Adrenal gland (tissue), 12 donors: Measurements from ENCODE around the gene GJB4. TPM values are rescaled to one million over a fixed set of nuclear protein-coding genes. Genes with fewer than 3 reads are reported as not detected.

ENCODE experiments used
- DNase-seq, 7 donors: peaks; one replicate each; pipeline ENCODE4 v3.0.0-alpha.2; 2019 to 2020
- H3K27ac ChIP-seq, 5 donors: fragments of 200-600 bp; sonication (generic) in 4 of 5; 1 replicate in 3 of 5; 2 replicates in 2 of 5; pipeline versions ENCODE4 v1.5.1 to v1.8.0; 2016 to 2020; ENCODE audit warnings: mild to moderate bottlenecking in 1 of 5
- H3K27me3 ChIP-seq: fragments of 200-600 bp; 2 replicates; pipeline ENCODE4 v1.8.0; 2021
- H3K36me3 ChIP-seq, 2 donors: fragments of 200-600 bp; replicated peaks in 1 of 2; 1 replicate in 1 of 2; 2 replicates in 1 of 2; pipeline versions ENCODE4 v1.5.1 to v1.8.0; 2018 to 2022
- H3K4me1 ChIP-seq, 2 donors: fragments of 200-600 bp; replicated peaks in 1 of 2; 1 replicate in 1 of 2; 2 replicates in 1 of 2; pipeline versions ENCODE4 v1.5.1 to v1.8.0; 2018 to 2021
- H3K4me3 ChIP-seq, 4 donors: fragments of 200-600 bp; sonication (generic) in 3 of 4; one replicate each; pipeline ENCODE4 v1.5.1; 2016 to 2018
- H3K9me3 ChIP-seq, 3 donors: fragments of 200-600 bp; sonication (generic) in 1 of 3; replicated peaks in 1 of 3; 1 replicate in 2 of 3; 2 replicates in 1 of 3; pipeline versions ENCODE4 v1.5.1 to v1.8.0; 2016 to 2021
- POLR2A ChIP-seq, 2 donors: fragments of 450-650 bp; IDR thresholded peaks; one replicate each; pipeline ENCODE4 v1.6.1; 2017; ENCODE audit warnings: antibody characterized with exemption in 2 of 2, mild to moderate bottlenecking in 2 of 2, moderate library complexity in 1 of 2
- WGBS, 4 donors: extraction: QIAGEN DNeasy Blood & Tissue Kit in 2 of 4; methylation state at CpG; one replicate each; pipeline versions ENCODE4 v1.1.5 to v1.1.7; 2013 to 2017; 5-methylcytosine and 5-hydroxymethylcytosine counted together
- intact Hi-C, 2 donors: fragments of 100-400 bp; cut with DNase I; formaldehyde crosslinking; loops; one replicate each; pipeline versions ENCODE4 v1.14.1 to v1.15.0; 2022 to 2023
- polyA plus RNA-seq, 3 donors: library from polyadenylated mRNA; stranded (reverse); fragments of 200-250 nt in 2 of 3; fragments of 350-450 nt in 1 of 3; fragmentation: Illumina TruSeq in 1 of 3; extraction: RNeasy Lipid Tissue Mini Kit (QIAGEN cat#74804) in 1 of 3; gene quantifications; one replicate each; pipeline ENCODE4 v1.2.3, GENCODE V29; 2013 to 2014
- total RNA-seq, 9 donors: library from RNA; depleted of rRNA in 4 of 9; stranded (reverse); fragments of >200 nt in 4 of 9; fragments of 120-200 nt in 1 of 9; fragmentation: NEBNext Ultra II Directional in 1 of 9; extraction: Animal tissue kit (Norgen Biotek cat#: 25700) in 1 of 9; gene quantifications; one replicate each; pipeline versions ENCODE4 v1.1.0 to v1.2.4, GENCODE V29; 2013 to 2023
- TF ChIP-seq, protein P1 (sequence below), 6 experiments: fragments of 450-650 bp in 4 of 6; fragments of 200-600 bp in 2 of 6; sonication (generic) in 1 of 6; IDR thresholded peaks; 1 replicate in 5 of 6; 2 replicates in 1 of 6; pipeline versions ENCODE4 v1.5.1 to v1.8.0; 2016 to 2021; ENCODE audit warnings: antibody characterized with exemption in 6 of 6, mild to moderate bottlenecking in 2 of 6, moderate library complexity in 1 of 6
- donor health status: healthy with polysubstance abuse.
- donor health status: Bipolar disorder and iron deficiency.
- donor health status: DM: yes; HTN: yes; CAD: no.
- donor health status: DM: no; HTN: no; CAD: no.
- donor health status: DM: no; HTN: no; CAD: no.
- donor health status: DM: yes; HTN: yes; CAD: no.

Gene GJB4
- total and polyA plus RNA-seq, 12 donors, result not detected

DNA sequence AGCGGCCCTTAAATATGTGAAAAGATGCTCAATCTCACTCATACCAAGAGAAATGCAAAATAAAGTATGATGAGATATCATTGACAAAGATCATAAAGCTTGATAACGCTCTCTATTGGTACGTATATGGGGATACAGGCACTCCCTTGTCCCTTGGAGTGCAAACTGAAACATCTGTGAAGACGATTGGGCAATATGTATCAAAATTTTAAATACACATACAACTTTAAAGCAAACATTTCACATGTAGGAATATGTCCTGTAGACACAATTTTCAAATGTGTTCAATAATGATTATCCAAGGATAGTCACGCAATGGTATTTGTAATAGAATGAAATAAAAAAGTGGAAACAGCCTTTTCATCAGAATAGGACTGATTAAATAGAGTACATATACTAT, 19.5 kb downstream of the GJB4 start:
- no peak overlapping the region for H3K4me3 ChIP-seq
- intact Hi-C loops, result no loop called here
- H3K36me3 ChIP-seq, result no peaks in the 10 kb centered on the region
- peaks cover 0 to 9% of the 10 kb centered on the region in 2 donors for H3K4me1 ChIP-seq
- TF ChIP-seq, protein P1, sequence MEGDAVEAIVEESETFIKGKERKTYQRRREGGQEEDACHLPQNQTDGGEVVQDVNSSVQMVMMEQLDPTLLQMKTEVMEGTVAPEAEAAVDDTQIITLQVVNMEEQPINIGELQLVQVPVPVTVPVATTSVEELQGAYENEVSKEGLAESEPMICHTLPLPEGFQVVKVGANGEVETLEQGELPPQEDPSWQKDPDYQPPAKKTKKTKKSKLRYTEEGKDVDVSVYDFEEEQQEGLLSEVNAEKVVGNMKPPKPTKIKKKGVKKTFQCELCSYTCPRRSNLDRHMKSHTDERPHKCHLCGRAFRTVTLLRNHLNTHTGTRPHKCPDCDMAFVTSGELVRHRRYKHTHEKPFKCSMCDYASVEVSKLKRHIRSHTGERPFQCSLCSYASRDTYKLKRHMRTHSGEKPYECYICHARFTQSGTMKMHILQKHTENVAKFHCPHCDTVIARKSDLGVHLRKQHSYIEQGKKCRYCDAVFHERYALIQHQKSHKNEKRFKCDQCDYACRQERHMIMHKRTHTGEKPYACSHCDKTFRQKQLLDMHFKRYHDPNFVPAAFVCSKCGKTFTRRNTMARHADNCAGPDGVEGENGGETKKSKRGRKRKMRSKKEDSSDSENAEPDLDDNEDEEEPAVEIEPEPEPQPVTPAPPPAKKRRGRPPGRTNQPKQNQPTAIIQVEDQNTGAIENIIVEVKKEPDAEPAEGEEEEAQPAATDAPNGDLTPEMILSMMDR (IDR thresholded peaks at IDR 0.05), result no peak
- no peak for TF ChIP-seq POLR2A (IDR thresholded peaks at IDR 0.05)
- DNase-seq, result no peak
- no peaks in the 10 kb centered on the region for H3K9me3 ChIP-seq
- H3K27ac ChIP-seq, result no peak overlapping the region
- peaks cover 21% of the 10 kb centered on the region for H3K27me3 ChIP-seq
- 84 to 94% (median 91%) methylated on average over 5 of the region's 5 CpGs for WGBS, 4 donors

DNA sequence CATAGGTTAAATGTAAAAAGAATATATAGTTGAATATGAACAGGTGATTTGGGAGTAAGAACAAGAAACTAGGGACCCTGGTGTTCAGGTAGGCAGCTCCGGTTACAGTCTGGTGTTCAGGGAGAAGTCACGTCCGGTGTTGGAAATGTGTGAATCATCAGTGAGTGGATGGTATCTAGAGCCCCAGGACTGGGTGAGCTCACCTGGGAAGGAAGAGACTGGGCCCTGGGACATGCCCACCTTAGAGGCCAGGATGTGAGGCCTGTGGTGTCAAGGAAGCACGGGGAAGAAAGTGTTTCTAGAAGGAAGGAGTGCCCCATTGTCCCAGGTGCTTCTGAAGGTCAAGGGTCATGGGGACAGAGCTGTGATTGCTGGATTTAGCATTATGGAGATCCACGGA, 20.0 kb downstream of the GJB4 start:
- DNase-seq, result no peak
- TF ChIP-seq, protein P1 (IDR thresholded peaks at IDR 0.05), result no peak
- TF ChIP-seq POLR2A (IDR thresholded peaks at IDR 0.05), result no peak
- Histone ChIP-seq H3K27ac (no peak overlapping the region), H3K4me1 (peaks cover 0 to 9% of the 10 kb centered on the region in 2 donors), H3K9me3 (no peaks in the 10 kb centered on the region), H3K27me3 (peaks cover 21% of the 10 kb centered on the region), H3K4me3 (no peak overlapping the region), H3K36me3 (no peaks in the 10 kb centered on the region)
- intact Hi-C loops, result no loop called here
- WGBS, 4 donors, result 74 to 82% (median 78%) methylated on average over 5 of the region's 5 CpGs

DNA sequence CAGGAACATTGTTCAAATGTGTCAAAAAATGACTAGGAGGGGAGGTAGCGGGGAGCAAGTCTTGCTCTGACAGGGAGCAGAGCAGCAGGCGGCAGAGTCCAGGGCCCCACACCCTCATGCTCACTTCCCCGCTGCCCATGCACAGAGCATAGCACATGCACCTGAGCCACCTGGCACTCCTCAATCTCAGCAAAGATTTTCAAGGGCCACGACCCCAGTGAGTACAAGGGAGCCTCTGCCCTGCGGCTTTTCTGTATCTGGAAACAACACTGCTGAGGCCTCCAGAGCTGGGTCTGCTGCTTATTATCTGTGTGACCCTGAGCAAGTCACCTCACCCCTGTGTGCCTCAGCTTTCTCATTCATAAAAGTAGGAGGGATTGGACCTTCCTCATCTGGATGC, 20.4 kb downstream of the GJB4 start:
- no peak for DNase-seq
- Histone ChIP-seq H3K27ac (no peak overlapping the region), H3K27me3 (peaks cover 21% of the 10 kb centered on the region), H3K4me1 (peaks cover 0 to 9% of the 10 kb centered on the region in 2 donors), H3K4me3 (no peak overlapping the region), H3K9me3 (no peaks in the 10 kb centered on the region), H3K36me3 (no peaks in the 10 kb centered on the region)
- WGBS, 4 donors, result 81 to 92% (median 87%) methylated on average over 5 of the region's 5 CpGs
- no peak for TF ChIP-seq POLR2A (IDR thresholded peaks at IDR 0.05)
- intact Hi-C loops, result no loop called here

DNA sequence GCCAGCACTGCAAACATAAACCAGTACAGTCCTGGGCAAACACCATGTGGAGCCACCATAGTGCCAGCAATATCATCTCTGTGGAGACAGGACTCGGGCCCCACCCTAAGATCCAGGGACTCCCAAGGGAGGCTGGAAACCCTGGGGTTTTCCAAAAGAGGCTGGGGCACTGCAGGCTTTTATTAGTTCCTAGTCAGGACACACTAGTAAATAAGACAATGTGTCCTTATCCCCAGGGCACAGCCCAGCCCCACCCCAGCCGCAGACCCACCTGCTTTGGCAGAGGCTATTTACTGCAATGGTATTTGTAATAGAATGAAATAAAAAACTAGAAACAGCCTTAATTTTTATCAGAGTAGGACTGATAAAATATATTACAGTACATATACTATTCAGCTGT, 21.0 kb downstream of the GJB4 start:
- DNase-seq, result no peak
- intact Hi-C loops, result no loop called here
- H3K36me3 ChIP-seq, result no peaks in the 10 kb centered on the region
- H3K4me1 ChIP-seq, result peaks cover 0 to 9% of the 10 kb centered on the region in 2 donors
- peak overlapping the region in 1 of 4 donors; percentile 49 for H3K4me3 ChIP-seq
- H3K9me3 ChIP-seq, result no peaks in the 10 kb centered on the region
- TF ChIP-seq POLR2A (IDR thresholded peaks at IDR 0.05), result no peak
- TF ChIP-seq, protein P1 (IDR thresholded peaks at IDR 0.05), result no peak
- WGBS, 4 donors, result 83 to 92% (median 89%) methylated on average over 2 of the region's 2 CpGs
- H3K27me3 ChIP-seq, result peaks cover 21% of the 10 kb centered on the region
- no peak overlapping the region for H3K27ac ChIP-seq

DNA sequence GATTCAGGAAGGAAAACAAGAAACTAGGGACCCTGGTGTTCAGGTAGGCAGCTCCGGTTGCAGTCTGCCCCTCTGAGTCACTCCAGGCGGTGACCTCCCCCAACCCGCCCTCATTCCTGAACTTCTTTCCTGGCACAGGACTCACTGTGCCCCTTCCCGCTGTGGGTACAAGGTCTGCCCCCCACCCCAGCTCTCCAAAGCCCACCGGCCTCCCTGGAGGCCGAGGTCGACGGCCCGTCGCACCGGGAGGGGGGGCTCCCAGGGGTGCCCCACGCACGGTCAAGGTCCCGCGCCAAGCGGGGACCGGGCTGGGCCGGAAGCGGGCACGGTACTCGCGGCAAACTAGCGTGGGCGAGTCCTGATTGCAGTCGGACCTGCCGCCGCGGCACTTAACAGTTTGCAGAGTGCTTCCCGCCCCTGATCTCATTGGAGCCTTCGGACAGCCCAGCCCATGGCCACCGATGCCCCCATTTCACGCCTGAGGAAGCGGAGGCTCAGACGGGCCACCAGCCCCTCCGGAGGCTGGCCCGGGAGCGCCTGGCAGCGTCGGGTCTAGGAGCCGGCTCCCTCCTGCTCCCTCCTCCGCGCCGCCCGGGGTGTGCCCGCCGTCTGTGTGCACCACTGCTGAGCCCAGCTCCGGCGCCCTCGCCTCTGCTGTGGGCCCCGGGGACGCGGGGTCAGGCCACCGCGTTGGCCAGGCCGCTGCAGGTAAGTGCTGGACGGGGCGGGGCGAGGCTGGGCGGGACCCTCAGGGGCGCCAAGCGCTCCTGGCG, 21.7 kb downstream of the GJB4 start, which contains the start of gene GJB3:
Gene GJB3, plus strand, starts transcription at position 144 of the 773 bp plus-strand sequence. CDS start 3,549 bp downstream, outside the sequence.
- DNase-seq, result peak in 1 of 7 donors; percentile 48

More for the DNA sequence above, 21.7 kb downstream of the GJB4 start, which contains the start of gene GJB3:
- peaks cover 0 to 9% of the 10 kb centered on the region in 2 donors for H3K4me1 ChIP-seq
- H3K27ac ChIP-seq, result no peak within 1 kb of the TSS
- H3K4me3 ChIP-seq, result peak within 1 kb of the TSS in 1 of 4 donors; percentile 49
- intact Hi-C loops, result no loop called here
- H3K9me3 ChIP-seq, result no peaks in the 10 kb centered on the region
- no peak for TF ChIP-seq POLR2A (IDR thresholded peaks at IDR 0.05)
- TF ChIP-seq, protein P1 (IDR thresholded peaks at IDR 0.05), result no peak
- H3K27me3 ChIP-seq, result peaks cover 21% of the 10 kb centered on the region
- WGBS, 4 donors, result 2 to 12% (median 3%) methylated on average over 4 to 62 of the region's 62 CpGs
- H3K36me3 ChIP-seq, result no peaks in the 10 kb centered on the region
